C4-2B (cell line): ENCODE data around the gene LOXHD1.

Experiments
- H3K27ac ChIP-seq: fragments of 450-650 bp; 2 replicates; pipeline ENCODE4 v1.5.1; 2017
- ZFX ChIP-seq: fragments of 450-650 bp; IDR thresholded peaks from 2 replicates; pipeline ENCODE4 v1.6.1; 2017
- TF ChIP-seq, protein P1 (sequence below): fragments of 450-650 bp; conservative IDR thresholded peaks from 2 replicates; pipeline ENCODE4 v1.5.1; 2017; ENCODE audit warnings: mild to moderate bottlenecking

The LOXHD1 gene

DNA sequence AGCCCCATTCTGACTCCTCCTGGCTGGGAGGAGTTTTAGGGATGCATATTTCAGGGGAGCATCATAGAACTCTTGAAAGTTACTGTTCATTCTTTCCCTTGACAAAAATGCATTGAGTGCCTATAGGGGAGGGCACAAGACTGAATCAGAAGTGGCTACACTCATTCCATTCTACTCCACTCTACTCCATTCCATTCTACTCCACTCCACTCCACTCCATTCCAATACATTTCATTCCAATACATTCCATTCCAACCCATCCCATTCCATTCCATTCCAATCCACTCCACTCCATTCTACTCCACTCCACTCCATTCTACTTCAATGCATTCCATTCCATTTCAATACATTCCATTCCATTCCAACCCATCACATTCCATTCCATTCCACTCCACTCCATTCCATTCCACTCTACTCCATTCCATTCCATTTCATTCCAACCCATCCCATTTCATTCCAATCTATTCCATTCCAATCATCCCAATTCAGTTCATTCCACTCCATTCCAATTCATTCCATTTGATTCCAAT is 110.8 kb downstream of the LOXHD1 start:
- no peak overlapping the region for H3K27ac ChIP-seq
- TF ChIP-seq, protein P1, sequence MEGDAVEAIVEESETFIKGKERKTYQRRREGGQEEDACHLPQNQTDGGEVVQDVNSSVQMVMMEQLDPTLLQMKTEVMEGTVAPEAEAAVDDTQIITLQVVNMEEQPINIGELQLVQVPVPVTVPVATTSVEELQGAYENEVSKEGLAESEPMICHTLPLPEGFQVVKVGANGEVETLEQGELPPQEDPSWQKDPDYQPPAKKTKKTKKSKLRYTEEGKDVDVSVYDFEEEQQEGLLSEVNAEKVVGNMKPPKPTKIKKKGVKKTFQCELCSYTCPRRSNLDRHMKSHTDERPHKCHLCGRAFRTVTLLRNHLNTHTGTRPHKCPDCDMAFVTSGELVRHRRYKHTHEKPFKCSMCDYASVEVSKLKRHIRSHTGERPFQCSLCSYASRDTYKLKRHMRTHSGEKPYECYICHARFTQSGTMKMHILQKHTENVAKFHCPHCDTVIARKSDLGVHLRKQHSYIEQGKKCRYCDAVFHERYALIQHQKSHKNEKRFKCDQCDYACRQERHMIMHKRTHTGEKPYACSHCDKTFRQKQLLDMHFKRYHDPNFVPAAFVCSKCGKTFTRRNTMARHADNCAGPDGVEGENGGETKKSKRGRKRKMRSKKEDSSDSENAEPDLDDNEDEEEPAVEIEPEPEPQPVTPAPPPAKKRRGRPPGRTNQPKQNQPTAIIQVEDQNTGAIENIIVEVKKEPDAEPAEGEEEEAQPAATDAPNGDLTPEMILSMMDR, result no peak
- TF ChIP-seq ZFX, result no peak

GRCh38 chr18:46542545-46542944 is 114.5 kb downstream of the LOXHD1 start:
- H3K27ac ChIP-seq, result no peak overlapping the region
- no peak for TF ChIP-seq ZFX
- TF ChIP-seq, protein P1, result no peak

DNA sequence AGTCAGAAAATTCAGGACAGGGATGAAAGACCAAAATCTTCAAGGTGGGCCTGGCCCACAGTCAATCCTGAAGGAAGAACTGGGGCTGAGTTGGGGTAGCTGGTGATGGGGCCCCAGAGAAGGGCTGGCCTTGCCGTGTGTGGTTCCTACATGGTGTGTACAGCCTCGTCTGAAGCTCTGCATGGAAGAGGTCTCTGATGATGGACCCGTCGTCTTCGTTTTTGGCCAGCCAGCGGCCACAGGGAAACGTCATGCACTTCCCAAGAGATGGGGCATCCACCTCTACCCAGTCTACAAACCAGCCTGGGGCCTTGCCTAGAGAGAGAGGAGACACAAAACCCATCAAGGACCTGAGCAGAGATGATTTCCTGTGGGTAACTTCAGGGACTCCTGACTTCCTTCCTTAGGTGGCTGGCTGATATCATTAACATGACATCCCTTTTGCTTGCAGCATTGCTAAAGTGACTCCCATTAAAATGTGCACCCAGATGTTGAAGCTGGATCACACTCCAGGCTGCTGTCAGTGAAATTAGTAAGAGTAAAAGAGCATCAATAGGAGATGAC is 115.3 kb downstream of the LOXHD1 start:
- H3K27ac ChIP-seq, result no peak overlapping the region
- TF ChIP-seq, protein P1, result no peak
- no peak for TF ChIP-seq ZFX

DNA sequence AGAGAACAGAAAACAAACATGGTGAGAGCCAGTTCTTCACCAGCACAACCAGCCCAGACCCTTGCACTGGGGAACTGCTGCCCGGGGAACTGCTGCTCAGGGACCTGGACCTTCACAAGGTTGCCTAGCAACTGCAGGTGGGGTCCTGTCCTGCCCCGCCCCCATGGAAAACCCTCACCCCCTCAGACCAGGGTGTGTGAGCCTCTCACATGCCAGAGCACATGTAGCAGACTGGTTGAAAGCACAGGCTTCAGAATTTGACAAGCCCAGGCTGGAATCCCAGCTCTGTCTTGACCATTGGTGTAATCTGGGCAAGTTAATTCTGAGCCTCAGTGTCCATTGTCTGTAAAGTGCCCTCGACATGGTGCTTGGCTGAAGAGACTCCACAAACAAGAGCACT is 118.6 kb downstream of the LOXHD1 start:
- TF ChIP-seq, protein P1, result no peak
- no peak for TF ChIP-seq ZFX
- no peak overlapping the region for H3K27ac ChIP-seq

DNA sequence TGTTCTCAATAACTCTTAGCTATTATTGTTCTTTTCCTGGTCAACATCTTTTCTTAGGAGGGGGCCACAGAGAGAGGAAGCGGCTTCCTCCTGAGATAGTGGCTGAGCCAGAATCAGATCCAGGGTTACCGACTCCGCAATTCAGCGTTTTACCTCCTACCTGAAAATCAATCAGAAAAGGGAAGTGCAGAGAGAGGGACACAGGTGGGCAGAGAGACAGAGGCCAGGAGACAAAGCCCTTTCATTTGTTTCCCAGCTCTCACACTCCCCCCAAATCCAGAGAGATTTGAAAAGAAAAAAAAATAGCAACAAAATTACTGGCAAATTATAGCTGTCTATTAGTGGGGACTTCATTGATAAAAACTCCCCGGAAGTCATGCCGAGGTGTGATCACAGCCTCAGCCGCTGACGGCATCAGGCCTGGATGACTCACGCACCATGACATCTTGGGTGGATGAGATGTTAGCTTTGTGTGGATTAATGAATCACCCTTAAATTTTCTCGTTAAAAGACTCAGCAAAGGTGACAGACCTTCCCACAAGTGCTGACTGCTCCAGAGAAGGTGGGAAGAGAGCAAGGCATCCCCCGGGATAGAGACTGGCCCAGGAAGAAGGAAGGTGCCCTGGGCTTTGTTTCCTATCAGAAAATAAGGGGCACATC is 120.7 kb downstream of the LOXHD1 start:
- H3K27ac ChIP-seq, result no peak overlapping the region
- TF ChIP-seq, protein P1, result no peak
- no peak for TF ChIP-seq ZFX

GRCh38 chr18:46531482-46531881 is 125.5 kb downstream of the LOXHD1 start:
- no peak overlapping the region for H3K27ac ChIP-seq
- TF ChIP-seq, protein P1, result no peak
- TF ChIP-seq ZFX, result no peak

DNA sequence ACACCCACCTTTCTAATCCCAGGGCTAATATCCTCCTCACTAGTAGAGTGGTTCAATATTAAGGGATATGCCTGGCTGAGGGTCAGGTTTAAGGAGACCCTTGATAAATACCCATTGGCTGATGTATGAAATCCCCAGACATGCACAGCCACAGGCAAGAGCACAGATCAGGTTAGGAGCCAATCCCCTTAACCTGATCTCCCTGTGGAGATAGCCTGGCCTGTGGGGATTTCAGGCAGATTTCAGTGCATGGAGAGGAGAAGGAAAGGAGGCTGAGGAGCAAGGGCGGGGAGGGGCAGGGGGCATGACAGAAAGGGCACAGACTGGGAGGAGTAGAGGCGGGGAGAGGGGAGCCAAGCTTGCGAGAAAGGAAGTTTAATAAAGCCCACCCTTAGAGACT is 129.0 kb downstream of the LOXHD1 start:
- H3K27ac ChIP-seq, result no peak overlapping the region
- TF ChIP-seq ZFX, result no peak
- TF ChIP-seq, protein P1, result no peak
